ENCODE data around the gene CLIC3.

Gene CLIC3

GRCh38 chr9:136955202-136955942 is 41.0 kb downstream of the CLIC3 start:
- in situ Hi-C loops (cut with HindIII; ENCODE audit: low sequenced_read_pairs) = no loop called here

GRCh38 chr9:136954270-136955083 is 41.9 kb downstream of the CLIC3 start:
- in situ Hi-C loops (cut with HindIII; ENCODE audit: low sequenced_read_pairs) = no loop called here

DNA sequence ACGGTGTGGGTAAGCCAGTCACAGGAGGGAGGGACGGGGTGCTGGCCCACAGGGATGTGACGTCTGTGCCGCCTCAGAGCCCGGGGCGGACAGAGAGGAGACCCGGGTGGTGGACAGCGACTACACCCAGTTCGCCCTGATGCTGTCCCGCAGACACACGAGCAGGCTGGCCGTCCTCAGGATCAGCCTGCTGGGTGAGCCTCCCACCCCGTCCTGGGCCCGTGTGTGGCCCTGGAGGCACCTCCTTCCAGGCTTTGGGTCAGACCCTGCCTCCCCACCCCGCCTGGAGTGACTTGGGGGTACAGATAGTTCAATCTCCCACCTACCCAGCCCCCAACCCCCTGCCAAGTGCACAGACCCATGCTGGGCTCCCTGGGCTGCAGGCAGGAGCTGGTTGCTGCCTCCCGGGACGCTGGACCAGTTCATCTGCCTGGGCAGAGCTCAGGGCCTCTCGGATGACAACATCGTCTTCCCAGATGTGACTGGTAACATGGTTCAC is 42.5 kb downstream of the CLIC3 start:
- in situ Hi-C loops (cut with HindIII; ENCODE audit: low sequenced_read_pairs) = no loop called here

DNA sequence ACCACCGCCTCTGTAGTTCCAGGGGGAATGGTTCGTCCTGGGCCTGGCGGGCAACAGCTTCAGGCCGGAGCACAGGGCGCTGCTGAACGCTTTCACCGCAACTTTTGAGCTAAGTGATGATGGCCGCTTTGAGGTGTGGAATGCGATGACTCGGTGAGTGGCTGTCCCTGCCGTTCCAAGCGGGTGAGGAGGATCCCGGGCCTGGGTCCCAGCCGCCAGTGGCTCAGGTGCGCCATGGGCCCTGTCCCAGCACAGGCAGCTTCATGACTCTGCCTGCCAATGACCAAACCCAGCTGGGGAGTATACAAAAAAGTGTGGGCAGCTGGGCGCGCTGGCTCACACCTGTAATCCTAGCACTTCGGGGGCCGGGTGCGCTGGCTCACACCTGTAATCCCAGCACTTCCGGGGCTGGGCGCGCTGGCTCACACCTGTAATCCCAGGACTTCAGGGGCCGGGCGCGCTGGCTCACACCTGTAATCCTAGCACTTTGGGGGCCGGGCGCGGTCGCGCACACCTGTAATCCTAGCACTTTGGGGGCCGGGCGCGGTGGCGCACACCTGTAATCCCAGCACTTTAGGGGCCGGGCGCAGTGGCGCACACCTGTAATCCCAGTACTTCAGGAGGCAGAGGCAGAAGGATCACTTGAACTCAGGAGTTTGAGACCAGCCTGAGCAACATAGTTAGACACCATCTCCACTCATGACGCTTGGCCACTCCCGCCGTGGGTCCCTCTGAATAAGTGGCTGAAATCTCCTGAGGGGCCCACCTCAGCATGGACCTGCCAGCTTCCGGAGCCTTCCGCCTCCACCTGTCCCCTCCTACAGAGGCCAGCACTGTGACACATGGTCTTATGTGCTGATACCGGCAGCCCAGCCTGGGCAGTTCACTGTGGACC is 43.2 kb downstream of the CLIC3 start:
- in situ Hi-C loops (cut with HindIII; ENCODE audit: low sequenced_read_pairs) = no loop called here

GRCh38 chr9:136952321-136952850 is 44.0 kb downstream of the CLIC3 start:
- in situ Hi-C loops (cut with HindIII; ENCODE audit: low sequenced_read_pairs) = no loop called here

GRCh38 chr9:136951541-136952320 is 44.6 kb downstream of the CLIC3 start, which contains the start of gene LCN12:
Gene LCN12 (plus strand): TSS chr9:136952273. CDS start chr9:136952328, 55 bp downstream.
- in situ Hi-C loops (cut with HindIII; ENCODE audit: low sequenced_read_pairs) = no loop called here

GRCh38 chr9:136950656-136951276 is 45.6 kb downstream of the CLIC3 start:
- in situ Hi-C loops (cut with HindIII; ENCODE audit: low sequenced_read_pairs) = no loop called here

GRCh38 chr9:136949817-136950655 is 46.3 kb downstream of the CLIC3 start:
- in situ Hi-C loops (cut with HindIII; ENCODE audit: low sequenced_read_pairs) = no loop called here

- in situ Hi-C loops (cut with HindIII; ENCODE audit: low sequenced_read_pairs) = no loop called here
These were observed 47.0 kb downstream of the CLIC3 start for GRCh38 chr9:136949239-136949816.

DNA sequence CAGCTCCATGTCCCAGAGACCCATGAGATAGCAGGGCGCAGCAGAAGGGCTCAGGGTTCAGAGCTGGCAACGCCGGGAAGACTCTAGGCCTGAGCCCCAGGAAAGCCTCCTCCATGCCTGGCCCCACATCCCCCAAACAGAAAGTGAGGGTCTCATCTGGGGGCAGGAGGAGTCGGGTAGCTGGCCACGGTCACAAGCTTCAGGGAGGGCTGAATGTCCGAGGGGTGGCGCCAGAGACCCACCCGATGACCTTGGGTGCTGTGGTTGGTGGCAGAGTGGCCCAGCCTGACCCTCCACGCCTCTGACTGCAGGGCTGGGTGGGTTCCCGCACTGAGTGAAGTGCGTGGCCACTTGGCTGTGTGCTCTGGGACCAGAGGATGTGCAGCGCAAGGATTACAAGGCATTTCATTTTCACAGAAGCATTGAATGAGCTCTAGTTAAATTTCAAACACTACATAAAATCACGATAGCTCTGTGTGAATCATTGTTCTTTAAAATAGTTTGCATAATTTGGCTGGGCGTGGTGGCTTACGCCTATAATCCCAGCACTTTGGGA is 48.3 kb downstream of the CLIC3 start:
- in situ Hi-C loops (cut with HindIII; ENCODE audit: low sequenced_read_pairs) = no loop called here

- in situ Hi-C loops (cut with HindIII; ENCODE audit: low sequenced_read_pairs) = no loop called here
These were observed 49.1 kb downstream of the CLIC3 start for GRCh38 chr9:136947028-136947891.

DNA sequence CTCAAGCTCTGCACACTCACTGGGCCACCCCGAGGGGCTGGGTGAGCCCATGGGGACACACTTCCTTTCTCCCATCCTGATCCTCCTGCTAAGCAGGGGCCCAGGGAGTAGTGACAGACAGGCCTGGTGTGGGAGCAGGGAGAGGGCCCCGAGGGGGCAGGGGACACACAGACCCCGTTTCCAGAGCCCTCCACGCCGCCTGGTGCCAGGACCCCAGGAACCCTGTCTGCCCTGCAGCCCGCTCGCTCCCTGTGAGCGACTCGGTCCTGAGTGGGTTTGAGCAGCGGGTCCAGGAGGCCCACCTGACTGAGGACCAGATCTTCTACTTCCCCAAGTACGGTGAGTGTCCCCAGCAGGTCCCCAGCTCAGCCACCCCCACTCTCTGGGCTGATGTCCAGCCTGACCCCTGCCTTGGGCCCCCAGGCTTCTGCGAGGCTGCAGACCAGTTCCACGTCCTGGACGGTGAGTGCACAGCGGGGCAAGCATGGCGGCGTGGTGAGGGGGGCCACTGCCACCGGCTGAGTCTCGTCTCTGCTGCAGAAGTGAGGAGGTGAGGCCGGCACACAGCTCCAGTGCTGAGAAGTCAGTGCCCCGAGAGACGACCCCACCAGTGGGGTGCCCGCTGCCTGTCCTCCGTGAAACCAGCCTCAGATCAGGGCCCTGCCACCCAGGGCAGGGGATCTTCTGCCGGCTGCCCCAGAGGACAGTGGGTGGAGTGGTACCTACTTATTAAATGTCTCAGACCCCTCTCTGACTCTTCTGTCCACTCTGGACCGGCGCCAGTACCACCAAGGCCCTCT is 49.9 kb downstream of the CLIC3 start:
- in situ Hi-C loops (cut with HindIII; ENCODE audit: low sequenced_read_pairs) = no loop called here

DNA sequence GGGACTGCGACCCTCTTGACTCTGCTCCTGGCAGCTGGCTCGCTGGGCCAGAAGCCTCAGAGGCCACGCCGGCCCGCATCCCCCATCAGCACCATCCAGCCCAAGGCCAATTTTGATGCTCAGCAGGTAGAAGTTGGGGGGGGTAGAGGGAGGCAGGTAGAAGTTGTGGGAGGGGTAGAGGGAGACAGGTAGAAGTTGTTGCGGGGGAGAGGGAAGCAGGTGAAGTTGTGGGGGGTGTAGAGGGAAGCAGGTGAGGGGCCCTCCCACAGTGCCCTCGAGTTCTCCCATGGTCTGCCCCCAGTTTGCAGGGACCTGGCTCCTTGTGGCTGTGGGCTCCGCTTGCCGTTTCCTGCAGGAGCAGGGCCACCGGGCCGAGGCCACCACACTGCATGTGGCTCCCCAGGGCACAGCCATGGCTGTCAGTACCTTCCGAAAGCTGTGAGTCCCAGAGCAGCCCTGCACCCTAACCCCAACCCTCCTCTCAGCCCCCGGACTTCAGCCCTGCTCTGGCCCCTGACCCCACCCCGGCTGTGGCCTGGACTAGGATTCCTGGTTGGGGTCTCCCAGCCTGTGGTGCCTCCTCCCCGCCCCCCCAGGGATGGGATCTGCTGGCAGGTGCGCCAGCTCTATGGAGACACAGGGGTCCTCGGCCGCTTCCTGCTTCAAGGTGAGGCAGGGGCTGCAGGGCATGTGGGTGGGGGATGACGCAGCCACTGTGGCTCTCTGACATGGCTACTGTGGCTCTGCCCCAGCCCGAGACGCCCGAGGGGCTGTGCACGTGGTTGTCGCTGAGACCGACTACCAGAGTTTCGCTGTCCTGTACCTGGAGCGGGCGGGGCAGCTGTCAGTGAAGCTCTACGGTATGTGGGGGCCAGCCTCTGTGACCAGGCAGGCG is 50.8 kb downstream of the CLIC3 start:
- in situ Hi-C loops (cut with HindIII; ENCODE audit: low sequenced_read_pairs) = no loop called here
